ENCODE data around the gene SETD1A. TPM values are rescaled to one million over a fixed set of nuclear protein-coding genes. Genes with fewer than 3 reads are reported as not detected.

The SETD1A gene
- total and polyA plus RNA-seq, 9 of the 15 experiments (the other 6 are each of a cell fraction or from before 2014, with no cell fraction given): 0.08 to 36.0 (median 4.2) TPM

DNA sequence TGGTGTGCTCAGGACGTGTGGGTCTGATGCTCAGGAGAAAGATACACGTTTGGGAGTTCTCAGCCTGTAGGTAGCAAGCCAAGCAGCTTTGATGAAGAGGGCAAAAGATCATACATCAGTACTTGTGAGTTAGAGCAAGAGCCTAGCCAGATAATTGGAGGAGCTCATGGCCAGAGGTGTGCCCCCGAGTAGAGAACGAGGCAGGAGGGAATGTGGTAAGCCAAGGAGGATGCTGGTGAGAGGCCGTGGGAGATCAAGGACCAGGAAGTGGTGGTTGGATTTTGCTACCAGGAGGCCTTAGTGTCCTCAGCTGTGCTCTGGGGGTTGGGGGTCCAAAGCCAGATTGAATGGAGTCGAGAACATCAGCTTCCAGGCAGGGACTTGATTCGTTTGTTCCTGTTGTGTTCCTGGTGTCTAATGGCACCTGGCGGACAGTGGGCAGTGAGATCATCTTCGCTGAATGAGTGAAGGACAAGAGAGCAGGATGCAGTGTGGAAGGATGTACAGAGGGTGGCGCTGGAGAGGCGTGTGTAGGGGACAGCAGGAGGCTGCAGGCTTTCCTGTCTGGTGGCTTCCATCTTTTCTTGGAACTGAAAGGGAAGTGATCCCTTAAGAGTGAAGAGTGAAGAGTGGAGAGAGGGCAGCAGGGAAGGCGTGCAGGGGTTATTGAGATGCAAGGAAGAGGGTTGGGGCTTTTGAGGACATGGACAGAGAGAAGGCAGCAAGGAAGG lies 22.6 kb upstream of the SETD1A start:
- in situ Hi-C loops (cut with MboI) (no loop called here), intact Hi-C loops (cut with micrococcal nuclease) (loop anchor here (2.0 kb wide), 1 partner anchor 16 kb away; no protein-coding TSS in a partner anchor)
- no peak overlapping the region for H3K4me3 ChIP-seq
- WGBS (ENCODE audit: insufficient coverage, low coverage, missing lambda C conversion rate): 31% methylated on average over 12 of the region's 12 CpGs
- DNase-seq (ENCODE audit: extremely low read depth in 1 of 4, low spot score in 3 of 4): peak; percentile 61 to 79 (median 72)
- H3K9me1 ChIP-seq (ENCODE audit: control insufficient read depth, insufficient read depth, low read length): peaks cover 3% of the 10 kb centered on the region
- H3K27ac ChIP-seq (ENCODE audit: extremely low read depth, low read depth, low read length): peak overlapping the region; percentile 21; the same call in 2 of the 3 replicates
- no peak overlapping the region for H2AFZ ChIP-seq (ENCODE audit: low read depth, low read length)
- peaks cover 0 to 6% of the 10 kb centered on the region in 2 experiments; a peak in 3 of 5 replicates for H3K4me1 ChIP-seq (replicated peaks in 1 of 2; ENCODE audit: control insufficient read depth in 2 of 2, insufficient read depth in 2 of 2, low read length in 2 of 2)
- peak; percentile 83 for FAIRE-seq
- H3K9me3 ChIP-seq (replicated peaks; ENCODE audit: control insufficient read depth, insufficient read depth, low read depth, low read length): no peaks in the 10 kb centered on the region
- ChIA-PET CTCF (ENCODE audit: low intra/inter-chr PET ratio) (interaction anchor here (0.7 kb wide), 1 partner anchor 448 kb away, joined by 3 read pairs; no protein-coding TSS in a partner anchor), POLR2A (interaction anchor here (0.6 to 0.9 kb wide), 3 partner anchors 8 to 90 kb away, joined by 3 to 4 read pairs (median 4); no protein-coding TSS in a partner anchor)
- no peaks in the 10 kb centered on the region for H3K79me2 ChIP-seq (ENCODE audit: control insufficient read depth, insufficient read depth, low read length)
- H3K9ac ChIP-seq (ENCODE audit: insufficient read depth in 1 of 2, low read depth in 2 of 2, low read length in 2 of 2): peak overlapping the region in 1 of 2 experiments; percentile 17; a peak in 1 of 4 replicates
- ATAC-seq: peak; percentile 96
- no peaks in the 10 kb centered on the region for H3K27me3 ChIP-seq (ENCODE audit: control insufficient read depth in 2 of 2, insufficient read depth in 2 of 2, low read length in 2 of 2)
- peaks cover 58% of the 10 kb centered on the region; the same call in 2 of the 3 replicates for H3K36me3 ChIP-seq (ENCODE audit: control insufficient read depth, insufficient read depth, low read length)
- BruUV-seq (replicated peaks): no TSS peak
- H3K4me2 ChIP-seq (ENCODE audit: insufficient read depth, low read length): no peak overlapping the region
- H4K20me1 ChIP-seq (replicated peaks; ENCODE audit: control insufficient read depth, insufficient read depth, low read length): no peaks in the 10 kb centered on the region
- TF ChIP-seq ZNF668 (CRISPR knock-in tag; IDR thresholded peaks at IDR 0.05) (no peak), CXXC5 (CRISPR knock-in tag; IDR thresholded peaks at IDR 0.05) (no peak), TOE1 (IDR thresholded peaks at IDR 0.05; ENCODE audit: borderline replicate concordance) (0 out of 2 replicates have a peak, but pooled peaks have one; percentile 16), TOE1 (CRISPR knock-in tag; IDR thresholded peaks at IDR 0.05; ENCODE audit: borderline replicate concordance, low read depth) (no peak), ZNF134 (CRISPR knock-in tag; conservative IDR thresholded peaks at IDR 0.05) (no peak), FOXP1 (CRISPR knock-in tag; IDR thresholded peaks at IDR 0.05) (0 out of 2 replicates have a peak, but pooled peaks have one; percentile 36), GTF2E2 (tag; IDR thresholded peaks at IDR 0.05) (no peak), ARID1B (IDR thresholded peaks at IDR 0.05) (no peak), HMGN3 (IDR thresholded peaks at IDR 0.05; ENCODE audit: borderline replicate concordance, extremely low read depth, insufficient read length, low read depth, low read length) (no peak), ZFP30 (CRISPR knock-in tag; IDR thresholded peaks at IDR 0.05; ENCODE audit: borderline replicate concordance) (no peak)
- TF ChIP-seq, protein P1, sequence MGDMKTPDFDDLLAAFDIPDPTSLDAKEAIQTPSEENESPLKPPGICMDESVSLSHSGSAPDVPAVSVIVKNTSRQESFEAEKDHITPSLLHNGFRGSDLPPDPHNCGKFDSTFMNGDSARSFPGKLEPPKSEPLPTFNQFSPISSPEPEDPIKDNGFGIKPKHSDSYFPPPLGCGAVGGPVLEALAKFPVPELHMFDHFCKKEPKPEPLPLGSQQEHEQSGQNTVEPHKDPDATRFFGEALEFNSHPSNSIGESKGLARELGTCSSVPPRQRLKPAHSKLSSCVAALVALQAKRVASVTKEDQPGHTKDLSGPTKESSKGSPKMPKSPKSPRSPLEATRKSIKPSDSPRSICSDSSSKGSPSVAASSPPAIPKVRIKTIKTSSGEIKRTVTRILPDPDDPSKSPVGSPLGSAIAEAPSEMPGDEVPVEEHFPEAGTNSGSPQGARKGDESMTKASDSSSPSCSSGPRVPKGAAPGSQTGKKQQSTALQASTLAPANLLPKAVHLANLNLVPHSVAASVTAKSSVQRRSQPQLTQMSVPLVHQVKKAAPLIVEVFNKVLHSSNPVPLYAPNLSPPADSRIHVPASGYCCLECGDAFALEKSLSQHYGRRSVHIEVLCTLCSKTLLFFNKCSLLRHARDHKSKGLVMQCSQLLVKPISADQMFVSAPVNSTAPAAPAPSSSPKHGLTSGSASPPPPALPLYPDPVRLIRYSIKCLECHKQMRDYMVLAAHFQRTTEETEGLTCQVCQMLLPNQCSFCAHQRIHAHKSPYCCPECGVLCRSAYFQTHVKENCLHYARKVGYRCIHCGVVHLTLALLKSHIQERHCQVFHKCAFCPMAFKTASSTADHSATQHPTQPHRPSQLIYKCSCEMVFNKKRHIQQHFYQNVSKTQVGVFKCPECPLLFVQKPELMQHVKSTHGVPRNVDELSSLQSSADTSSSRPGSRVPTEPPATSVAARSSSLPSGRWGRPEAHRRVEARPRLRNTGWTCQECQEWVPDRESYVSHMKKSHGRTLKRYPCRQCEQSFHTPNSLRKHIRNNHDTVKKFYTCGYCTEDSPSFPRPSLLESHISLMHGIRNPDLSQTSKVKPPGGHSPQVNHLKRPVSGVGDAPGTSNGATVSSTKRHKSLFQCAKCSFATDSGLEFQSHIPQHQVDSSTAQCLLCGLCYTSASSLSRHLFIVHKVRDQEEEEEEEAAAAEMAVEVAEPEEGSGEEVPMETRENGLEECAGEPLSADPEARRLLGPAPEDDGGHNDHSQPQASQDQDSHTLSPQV (IDR thresholded peaks at IDR 0.05): no peak
- TF ChIP-seq, protein P2, sequence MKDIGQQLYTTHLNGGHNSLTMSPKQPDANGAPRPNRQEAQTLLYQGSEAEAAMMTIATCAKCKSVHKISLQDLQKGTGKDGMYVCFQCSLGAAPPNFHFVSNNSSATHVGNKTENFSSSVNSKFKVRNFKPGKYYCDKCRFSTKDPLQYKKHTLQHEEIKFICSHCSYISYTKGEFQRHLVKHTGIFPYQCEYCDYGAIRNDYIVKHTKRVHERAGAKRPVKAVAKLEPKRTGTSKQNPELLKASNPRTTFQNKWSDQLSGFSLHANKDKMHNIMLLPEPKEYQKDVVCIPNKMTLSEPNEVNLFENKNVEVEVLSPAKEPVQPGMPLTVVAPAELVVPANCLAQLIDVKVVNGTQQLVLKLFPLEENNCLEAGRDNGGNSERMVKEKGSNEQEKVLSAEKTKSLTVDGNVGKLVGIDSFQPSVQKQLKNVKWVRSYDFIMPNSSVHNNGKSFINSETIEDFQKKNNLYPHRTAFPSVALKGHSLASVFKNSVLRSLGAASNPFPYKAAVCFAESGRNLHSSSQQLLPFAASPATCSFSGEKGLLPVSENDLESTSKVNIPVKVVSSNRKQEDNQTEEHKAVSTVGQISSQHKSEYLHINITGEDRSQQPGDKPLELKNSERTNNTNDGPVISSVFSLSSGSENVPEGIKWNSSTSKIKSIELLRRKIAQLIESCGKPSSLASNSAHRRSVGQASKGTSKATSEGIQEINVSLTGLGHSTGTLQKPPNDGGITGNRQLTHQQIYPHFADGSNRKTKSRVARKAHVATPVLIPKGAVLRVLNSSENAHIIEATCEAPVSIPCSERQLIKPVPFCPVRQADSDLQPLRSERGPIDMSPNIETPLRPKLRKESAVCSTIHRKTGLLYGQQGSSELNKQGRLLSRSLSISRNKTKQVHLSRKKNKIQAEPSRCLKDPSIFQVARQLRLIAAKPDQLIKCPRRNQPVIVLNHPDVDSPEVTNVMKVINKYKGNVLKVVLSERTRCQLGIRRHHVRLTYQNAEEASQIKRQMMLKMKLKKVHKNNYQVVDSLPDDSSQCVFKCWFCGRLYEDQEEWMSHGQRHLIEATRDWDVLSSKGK (CRISPR knock-in tag; IDR thresholded peaks at IDR 0.05): no peak
